DOHH2 (cell line): ENCODE measurements around the gene AGBL1.

Source experiments
- H3F3A ChIP-seq: fragments of 200-600 bp; sonication (generic), shearing (Covaris generic); 2 replicates; pipeline ENCODE4 v1.6.0; 2016; ENCODE audit warnings: antibody characterized with exemption, mild to moderate bottlenecking; ENCODE audit not compliant: control insufficient read depth, insufficient read depth
- H3K27ac ChIP-seq: fragments of 200-600 bp; sonication (generic); 2 replicates; pipeline ENCODE4 v1.5.1; 2014; ENCODE audit warnings: low read depth, mild to moderate bottlenecking, low read length, moderate library complexity
- H3K27me3 ChIP-seq: fragments of 200-600 bp; sonication (generic); 2 replicates; pipeline ENCODE4 v1.6.1; 2014; ENCODE audit warnings: mild to moderate bottlenecking, low read length, mixed read lengths; ENCODE audit not compliant: control insufficient read depth
- H3K36me3 ChIP-seq: fragments of 200-600 bp; sonication (generic); 2 replicates; pipeline ENCODE4 v1.6.1; 2014; ENCODE audit warnings: mild to moderate bottlenecking, low read length, moderate library complexity, mixed read lengths; ENCODE audit not compliant: control insufficient read depth
- H3K4me1 ChIP-seq: fragments of 200-600 bp; sonication (generic); 2 replicates; pipeline ENCODE4 v1.6.1; 2014; ENCODE audit warnings: mild to moderate bottlenecking, low read length, mixed read lengths; ENCODE audit not compliant: control insufficient read depth
- H3K4me2 ChIP-seq: fragments of 200-600 bp; sonication (generic); 2 replicates; pipeline ENCODE4 v1.6.0; 2014; ENCODE audit warnings: mild to moderate bottlenecking, low read length, moderate library complexity
- H3K4me3 ChIP-seq: fragments of 200-600 bp; sonication (generic); 2 replicates; pipeline ENCODE4 v1.5.1; 2014; ENCODE audit warnings: mild to moderate bottlenecking, low read length, mixed read lengths
- H3K79me2 ChIP-seq: fragments of 200-600 bp; sonication (generic); 2 replicates; pipeline ENCODE4 v1.6.1; 2014; ENCODE audit warnings: mild to moderate bottlenecking, low read length, mixed read lengths; ENCODE audit not compliant: control insufficient read depth
- H3K9me2 ChIP-seq: fragments of 200-600 bp; sonication (generic); replicated peaks from 2 replicates; pipeline ENCODE4 v1.6.1; 2014; ENCODE audit warnings: mild to moderate bottlenecking, low read length, mixed read lengths; ENCODE audit not compliant: control insufficient read depth
- H3K9me3 ChIP-seq: fragments of 200-600 bp; sonication (generic); 2 replicates; pipeline ENCODE4 v1.6.1; 2014; ENCODE audit warnings: antibody characterized with exemption, low read length, mixed read lengths; ENCODE audit not compliant: control insufficient read depth, insufficient read depth
- H4K20me1 ChIP-seq: fragments of 200-600 bp; sonication (generic); 2 replicates; pipeline ENCODE4 v1.6.0; 2014; ENCODE audit warnings: low read depth, mild to moderate bottlenecking, antibody characterized with exemption, low read length, moderate library complexity; ENCODE audit not compliant: control insufficient read depth, insufficient read depth
- CTCF ChIP-seq: fragments of 200-600 bp; sonication (generic); IDR thresholded peaks from one replicate; pipeline ENCODE4 v1.5.1; 2014; ENCODE audit warnings: antibody characterized with exemption, mild to moderate bottlenecking, low read depth, low read length; ENCODE audit not compliant: poor library complexity, severe bottlenecking
- EZH2phosphoT487 ChIP-seq: fragments of 200-600 bp; sonication (generic); IDR thresholded peaks from 2 replicates; pipeline ENCODE4 v1.6.1; 2017; ENCODE audit warnings: borderline replicate concordance, mild to moderate bottlenecking, antibody characterized with exemption, low read length, moderate library complexity, mixed read lengths

AGBL1 gene

GRCh38 chr15:86494475-86494874, 414.8 kb downstream of the AGBL1 start:
- H3K4me3 ChIP-seq = no peak overlapping the region
- H3K9me2 ChIP-seq = no peaks in the 10 kb centered on the region
- no peaks in the 10 kb centered on the region for H3K4me1 ChIP-seq
- no peaks in the 10 kb centered on the region for H3K79me2 ChIP-seq
- H3K4me2 ChIP-seq = no peak overlapping the region
- H3K36me3 ChIP-seq = no peaks in the 10 kb centered on the region
- no peaks in the 10 kb centered on the region for H3K9me3 ChIP-seq
- no peak overlapping the region for H3K27ac ChIP-seq
- no peaks in the 10 kb centered on the region for H4K20me1 ChIP-seq
- TF ChIP-seq CTCF = no peak
- no peak for TF ChIP-seq EZH2phosphoT487
- H3K27me3 ChIP-seq = no peaks in the 10 kb centered on the region
- no peaks in the 10 kb centered on the region for H3F3A ChIP-seq

GRCh38 chr15:86502301-86502700, 422.6 kb downstream of the AGBL1 start:
- H3K79me2 ChIP-seq = no peaks in the 10 kb centered on the region
- no peak for TF ChIP-seq CTCF
- TF ChIP-seq EZH2phosphoT487 = no peak
- H3K36me3 ChIP-seq = no peaks in the 10 kb centered on the region
- no peaks in the 10 kb centered on the region for H3K9me3 ChIP-seq
- H3K9me2 ChIP-seq = no peaks in the 10 kb centered on the region
- no peaks in the 10 kb centered on the region for H3K27me3 ChIP-seq
- H3K4me3 ChIP-seq = no peak overlapping the region
- no peak overlapping the region for H3K27ac ChIP-seq
- no peak overlapping the region for H3K4me2 ChIP-seq
- H3F3A ChIP-seq = no peaks in the 10 kb centered on the region
- H3K4me1 ChIP-seq = no peaks in the 10 kb centered on the region
- no peaks in the 10 kb centered on the region for H4K20me1 ChIP-seq

- TF ChIP-seq CTCF = no peak
- no peak for TF ChIP-seq EZH2phosphoT487
Measured at GRCh38 chr15:86505951-86506350, 426.3 kb downstream of the AGBL1 start.

GRCh38 chr15:86506401-86506800, 426.7 kb downstream of the AGBL1 start:
- no peaks in the 10 kb centered on the region for H3K9me2 ChIP-seq
- no peaks in the 10 kb centered on the region for H3F3A ChIP-seq
- no peak for TF ChIP-seq CTCF
- no peak overlapping the region for H3K4me2 ChIP-seq
- no peaks in the 10 kb centered on the region for H3K79me2 ChIP-seq
- no peaks in the 10 kb centered on the region for H3K36me3 ChIP-seq
- H3K4me3 ChIP-seq = no peak overlapping the region
- H3K27ac ChIP-seq = no peak overlapping the region
- no peaks in the 10 kb centered on the region for H3K9me3 ChIP-seq
- H3K4me1 ChIP-seq = no peaks in the 10 kb centered on the region
- no peaks in the 10 kb centered on the region for H4K20me1 ChIP-seq
- no peaks in the 10 kb centered on the region for H3K27me3 ChIP-seq

More at GRCh38 chr15:86505951-86506350, 426.3 kb downstream of the AGBL1 start:
- Histone ChIP-seq H3K4me2 (no peak overlapping the region), H3K4me3 (no peak overlapping the region), H3K36me3 (no peaks in the 10 kb centered on the region), H3K27ac (no peak overlapping the region), H4K20me1 (no peaks in the 10 kb centered on the region), H3K9me2 (no peaks in the 10 kb centered on the region), H3K4me1 (no peaks in the 10 kb centered on the region), H3K79me2 (no peaks in the 10 kb centered on the region), H3F3A (no peaks in the 10 kb centered on the region), H3K9me3 (no peaks in the 10 kb centered on the region), H3K27me3 (no peaks in the 10 kb centered on the region)
